WTC11 (cell line): Measurements from ENCODE around the gene CTTNBP2.

Source experiments
- CREM ChIP-seq: sonication (generic); formaldehyde crosslinking; IDR thresholded peaks from 2 replicates; pipeline ENCODE4 v1.8.1; 2022; ENCODE audit warnings: mild to moderate bottlenecking, missing genetic modification reagents, moderate library complexity
- ESRRA ChIP-seq: sonication (generic); formaldehyde crosslinking; IDR thresholded peaks from 2 replicates; pipeline ENCODE4 v1.8.1; 2022; ENCODE audit warnings: mild to moderate bottlenecking, missing genetic modification reagents, borderline replicate concordance
- ETV6 ChIP-seq: sonication (generic); formaldehyde crosslinking; IDR thresholded peaks from 2 replicates; pipeline ENCODE4 v1.8.1; 2022; ENCODE audit warnings: mild to moderate bottlenecking, missing genetic modification reagents
- SP1 ChIP-seq: sonication (generic); formaldehyde crosslinking; conservative IDR thresholded peaks from 2 replicates; pipeline ENCODE4 v1.8.1; 2022; ENCODE audit warnings: missing genetic modification reagents
- TCF7 ChIP-seq: sonication (generic); formaldehyde crosslinking; IDR thresholded peaks from 2 replicates; pipeline ENCODE4 v1.8.0; 2022; ENCODE audit warnings: mild to moderate bottlenecking, low read depth, missing genetic modification reagents, moderate library complexity
- TEAD1 ChIP-seq: sonication (generic); formaldehyde crosslinking; IDR thresholded peaks from 2 replicates; pipeline ENCODE4 v1.8.0; 2022; ENCODE audit warnings: mild to moderate bottlenecking, missing genetic modification reagents
- ZNF263 ChIP-seq: sonication (generic); formaldehyde crosslinking; IDR thresholded peaks from 2 replicates; pipeline ENCODE4 v1.8.1; 2022; ENCODE audit warnings: low read depth, mild to moderate bottlenecking, moderate library complexity, missing genetic modification reagents
- TF ChIP-seq, protein P1 (sequence below): fragments of 200-600 bp; IDR thresholded peaks from 2 replicates; pipeline ENCODE4 v1.8.0; 2022; ENCODE audit warnings: antibody characterized with exemption
- TF ChIP-seq, protein P2 (sequence below): sonication (generic); formaldehyde crosslinking; IDR thresholded peaks from 2 replicates; pipeline ENCODE4 v1.8.0; 2022; ENCODE audit warnings: mild to moderate bottlenecking, missing genetic modification reagents
- TF ChIP-seq, protein P3 (sequence below): sonication (generic); formaldehyde crosslinking; IDR thresholded peaks from 2 replicates; pipeline ENCODE4 v1.8.1; 2023; ENCODE audit warnings: mild to moderate bottlenecking, missing genetic modification reagents, moderate library complexity
- TF ChIP-seq, protein P4 (sequence below): sonication (generic); formaldehyde crosslinking; IDR thresholded peaks from 2 replicates; pipeline ENCODE4 v1.8.1; 2023; ENCODE audit warnings: mild to moderate bottlenecking, missing genetic modification reagents, moderate library complexity
- TF ChIP-seq, protein P5 (sequence below): sonication (generic); formaldehyde crosslinking; IDR thresholded peaks from 2 replicates; pipeline ENCODE4 v1.8.1; 2022; ENCODE audit warnings: mild to moderate bottlenecking, missing genetic modification reagents, moderate library complexity, borderline replicate concordance

DNA sequence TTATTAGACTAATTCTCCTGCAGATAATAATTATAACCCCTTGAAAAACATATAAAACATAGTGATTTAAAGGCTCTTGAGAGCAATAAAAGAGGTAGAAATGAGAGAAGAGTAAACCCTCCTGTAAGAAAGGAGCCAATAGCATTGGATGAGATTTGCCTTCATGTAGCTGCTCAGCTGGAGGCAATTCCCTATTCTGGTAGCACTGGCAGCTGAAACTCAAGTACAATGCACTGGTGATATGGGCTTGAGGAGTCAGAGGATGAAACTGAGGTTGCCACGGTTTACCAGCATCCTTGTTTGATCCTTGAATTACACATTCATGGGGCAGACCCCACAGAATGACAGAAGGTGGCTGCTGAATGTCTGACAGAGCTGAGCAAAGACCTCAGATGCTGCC lies 76.4 kb downstream of the CTTNBP2 start:
- TF ChIP-seq, protein P1, sequence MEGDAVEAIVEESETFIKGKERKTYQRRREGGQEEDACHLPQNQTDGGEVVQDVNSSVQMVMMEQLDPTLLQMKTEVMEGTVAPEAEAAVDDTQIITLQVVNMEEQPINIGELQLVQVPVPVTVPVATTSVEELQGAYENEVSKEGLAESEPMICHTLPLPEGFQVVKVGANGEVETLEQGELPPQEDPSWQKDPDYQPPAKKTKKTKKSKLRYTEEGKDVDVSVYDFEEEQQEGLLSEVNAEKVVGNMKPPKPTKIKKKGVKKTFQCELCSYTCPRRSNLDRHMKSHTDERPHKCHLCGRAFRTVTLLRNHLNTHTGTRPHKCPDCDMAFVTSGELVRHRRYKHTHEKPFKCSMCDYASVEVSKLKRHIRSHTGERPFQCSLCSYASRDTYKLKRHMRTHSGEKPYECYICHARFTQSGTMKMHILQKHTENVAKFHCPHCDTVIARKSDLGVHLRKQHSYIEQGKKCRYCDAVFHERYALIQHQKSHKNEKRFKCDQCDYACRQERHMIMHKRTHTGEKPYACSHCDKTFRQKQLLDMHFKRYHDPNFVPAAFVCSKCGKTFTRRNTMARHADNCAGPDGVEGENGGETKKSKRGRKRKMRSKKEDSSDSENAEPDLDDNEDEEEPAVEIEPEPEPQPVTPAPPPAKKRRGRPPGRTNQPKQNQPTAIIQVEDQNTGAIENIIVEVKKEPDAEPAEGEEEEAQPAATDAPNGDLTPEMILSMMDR = no peak
- TF ChIP-seq, protein P2, sequence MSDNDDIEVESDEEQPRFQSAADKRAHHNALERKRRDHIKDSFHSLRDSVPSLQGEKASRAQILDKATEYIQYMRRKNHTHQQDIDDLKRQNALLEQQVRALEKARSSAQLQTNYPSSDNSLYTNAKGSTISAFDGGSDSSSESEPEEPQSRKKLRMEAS (CRISPR knock-in tag) = no peak
- TF ChIP-seq SP1 = no peak
- TF ChIP-seq ZNF263 (CRISPR knock-in tag) = no peak
- TF ChIP-seq, protein P3, sequence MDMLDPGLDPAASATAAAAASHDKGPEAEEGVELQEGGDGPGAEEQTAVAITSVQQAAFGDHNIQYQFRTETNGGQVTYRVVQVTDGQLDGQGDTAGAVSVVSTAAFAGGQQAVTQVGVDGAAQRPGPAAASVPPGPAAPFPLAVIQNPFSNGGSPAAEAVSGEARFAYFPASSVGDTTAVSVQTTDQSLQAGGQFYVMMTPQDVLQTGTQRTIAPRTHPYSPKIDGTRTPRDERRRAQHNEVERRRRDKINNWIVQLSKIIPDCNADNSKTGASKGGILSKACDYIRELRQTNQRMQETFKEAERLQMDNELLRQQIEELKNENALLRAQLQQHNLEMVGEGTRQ (CRISPR knock-in tag) = no peak
- TF ChIP-seq, protein P4, sequence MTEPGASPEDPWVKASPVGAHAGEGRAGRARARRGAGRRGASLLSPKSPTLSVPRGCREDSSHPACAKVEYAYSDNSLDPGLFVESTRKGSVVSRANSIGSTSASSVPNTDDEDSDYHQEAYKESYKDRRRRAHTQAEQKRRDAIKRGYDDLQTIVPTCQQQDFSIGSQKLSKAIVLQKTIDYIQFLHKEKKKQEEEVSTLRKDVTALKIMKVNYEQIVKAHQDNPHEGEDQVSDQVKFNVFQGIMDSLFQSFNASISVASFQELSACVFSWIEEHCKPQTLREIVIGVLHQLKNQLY (CRISPR knock-in tag) = no peak
- TF ChIP-seq TCF7 (CRISPR knock-in tag) = no peak
- TF ChIP-seq, protein P5, sequence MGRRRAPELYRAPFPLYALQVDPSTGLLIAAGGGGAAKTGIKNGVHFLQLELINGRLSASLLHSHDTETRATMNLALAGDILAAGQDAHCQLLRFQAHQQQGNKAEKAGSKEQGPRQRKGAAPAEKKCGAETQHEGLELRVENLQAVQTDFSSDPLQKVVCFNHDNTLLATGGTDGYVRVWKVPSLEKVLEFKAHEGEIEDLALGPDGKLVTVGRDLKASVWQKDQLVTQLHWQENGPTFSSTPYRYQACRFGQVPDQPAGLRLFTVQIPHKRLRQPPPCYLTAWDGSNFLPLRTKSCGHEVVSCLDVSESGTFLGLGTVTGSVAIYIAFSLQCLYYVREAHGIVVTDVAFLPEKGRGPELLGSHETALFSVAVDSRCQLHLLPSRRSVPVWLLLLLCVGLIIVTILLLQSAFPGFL (CRISPR knock-in tag) = no peak
- TF ChIP-seq ETV6 = no peak
- no peak for TF ChIP-seq ESRRA
- TF ChIP-seq CREM (CRISPR knock-in tag) = no peak
- no peak for TF ChIP-seq TEAD1 (CRISPR knock-in tag)
